Transverse colon (tissue), 4 donors: ENCODE results near the gene RHOBTB3.
A peak's percentile ranks its signal among the peaks of the same experiment; 100 is the strongest.

Experiments
- CTCF ChIP-seq, 5 experiments: fragments of 200-600 bp in 3 of 5; fragments of 450-650 bp in 2 of 5; sonication (generic) in 3 of 5; IDR thresholded peaks; 1 replicate in 2 of 5; 2 replicates in 3 of 5; pipeline ENCODE4 v1.5.1; 2016 to 2017; ENCODE audit warnings: antibody characterized with exemption in 5 of 5, inconsistent platforms in 3 of 5, mild to moderate bottlenecking in 2 of 5, moderate library complexity in 1 of 5
- EP300 ChIP-seq: sonication (generic); formaldehyde crosslinking; IDR thresholded peaks from one replicate; pipeline ENCODE4 v1.6.1; 2017; ENCODE audit warnings: antibody characterized with exemption, low read depth
- POLR2A ChIP-seq: fragments of 450-650 bp; IDR thresholded peaks from one replicate; pipeline ENCODE4 v1.6.1; 2016; ENCODE audit warnings: antibody characterized with exemption, mild to moderate bottlenecking, moderate library complexity
- POLR2AphosphoS5 ChIP-seq, 3 donors: sonication (generic); formaldehyde crosslinking; IDR thresholded peaks; one replicate each; pipeline ENCODE4 v1.6.1; 2016; ENCODE audit warnings: antibody characterized with exemption in 3 of 3

GRCh38 chr5:95731571-95732554, 727 bp downstream of the RHOBTB3 start:
- TF ChIP-seq CTCF (IDR thresholded peaks at IDR 0.05) (no peak), POLR2AphosphoS5 (IDR thresholded peaks at IDR 0.05) (peak in 2 of 3 donors; percentile 10 to 13), POLR2A (no peak), EP300 (no peak)
